Endothelial cell of umbilical vein (primary cell): ENCODE data around the gene POU4F3. TPM values are rescaled to one million over a fixed set of nuclear protein-coding genes. Genes with fewer than 3 reads are reported as not detected.

Experiments used
- BruUV-seq: library from RNA; stranded (reverse); fragments of 400-500 nt; replicated peaks from 2 replicates; lab custom pipeline; 2021; lab: Mats Ljungman, UMichigan
- CTCF ChIA-PET: fragments of 300-600, 350-600 bp; sonication (Branson Sonifier 250); formaldehyde crosslinking; loops from one replicate; lab custom pipeline; 2021; ENCODE audit warnings: antibody characterized with exemption, inconsistent platforms; lab: Charles Lee
- POLR2A ChIA-PET: fragments of 300-600, 350-600 bp; sonication (Branson Sonifier 250); formaldehyde crosslinking; loops from one replicate; lab custom pipeline; 2021; ENCODE audit warnings: antibody characterized with exemption, inconsistent platforms; lab: Charles Lee
- DNase-seq: peaks from one replicate; pipeline ENCODE4 v3.0.0-alpha.2; 2011; ENCODE audit warnings: low read depth, low spot score
- FAIRE-seq: peaks from 2 replicates; lab custom pipeline; 2011; peaks lifted over from hg19 to GRCh38; lab: Jason Lieb, UNC
- H2AFZ ChIP-seq: 2 replicates; pipeline ENCODE4 v1.6.0; 2012; ENCODE audit warnings: low read depth, low read length, control low read depth, inconsistent platforms
- H3K27ac ChIP-seq: 2 replicates; pipeline ENCODE4 v1.5.1; 2011; ENCODE audit warnings: low read depth, mild to moderate bottlenecking, control low read depth, low read length, moderate library complexity; ENCODE audit not compliant: insufficient read depth
- H3K27me3 ChIP-seq, 2 experiments: 2 replicates each; pipeline versions ENCODE4 v1.6.0 to v1.6.1; 2011; ENCODE audit warnings: low read length in 2 of 2, mixed read lengths in 1 of 2; ENCODE audit not compliant: control insufficient read depth in 2 of 2, insufficient read depth in 2 of 2
- H3K36me3 ChIP-seq, 2 experiments: 2 replicates in 1 of 2; 3 replicates in 1 of 2; pipeline ENCODE4 v1.5.1; 2011; ENCODE audit warnings: low read length in 2 of 2, mild to moderate bottlenecking in 1 of 2, moderate library complexity in 1 of 2; ENCODE audit not compliant: control insufficient read depth in 2 of 2, insufficient read depth in 2 of 2; ENCODE audit errors: extremely low read depth in 1 of 2
- H3K4me1 ChIP-seq: 3 replicates; pipeline ENCODE4 v1.5.1; 2011; ENCODE audit warnings: mild to moderate bottlenecking, low read length; ENCODE audit not compliant: control insufficient read depth, insufficient read depth; ENCODE audit errors: extremely low read depth
- H3K4me2 ChIP-seq: 2 replicates; pipeline ENCODE4 v1.6.1; 2011; ENCODE audit warnings: low read length, control low read depth, mixed read lengths; ENCODE audit not compliant: insufficient read depth
- H3K4me3 ChIP-seq, 3 experiments: fragments of 200-600 bp in 1 of 3; sonication (generic), shearing (Covaris generic) in 1 of 3; replicated peaks in 1 of 3; 2 replicates each; pipeline ENCODE4 v1.5.1; 2011 to 2016; ENCODE audit warnings: control low read depth in 3 of 3, low read length in 3 of 3, mild to moderate bottlenecking in 2 of 3, inconsistent platforms in 1 of 3, low read depth in 1 of 3, moderate library complexity in 1 of 3; ENCODE audit not compliant: insufficient read depth in 1 of 3
- H3K79me2 ChIP-seq: 2 replicates; pipeline ENCODE4 v1.6.0; 2012; ENCODE audit warnings: low read length, inconsistent platforms; ENCODE audit not compliant: control insufficient read depth, insufficient read depth
- H3K9ac ChIP-seq: replicated peaks from 2 replicates; pipeline ENCODE3; 2011; ENCODE audit warnings: low read length, control low read depth; ENCODE audit not compliant: insufficient read depth; ENCODE audit errors: extremely low read depth
- H3K9me1 ChIP-seq: replicated peaks from 3 replicates; pipeline ENCODE4 v1.6.0; 2011; ENCODE audit warnings: mild to moderate bottlenecking, low read length; ENCODE audit not compliant: control insufficient read depth, insufficient read depth; ENCODE audit errors: extremely low read depth
- H3K9me3 ChIP-seq: replicated peaks from 2 replicates; pipeline ENCODE4 v1.5.1; 2012; ENCODE audit warnings: low read length, inconsistent platforms; ENCODE audit not compliant: control insufficient read depth, insufficient read depth
- H4K20me1 ChIP-seq: replicated peaks from 2 replicates; pipeline ENCODE3; 2011; ENCODE audit warnings: mild to moderate bottlenecking, low read length; ENCODE audit not compliant: control insufficient read depth, insufficient read depth; ENCODE audit errors: extremely low read depth
- EZH2 ChIP-seq: IDR thresholded peaks from 2 replicates; pipeline ENCODE4 v1.6.1; 2012; ENCODE audit warnings: borderline replicate concordance, low read depth, mild to moderate bottlenecking, moderate library complexity, low read length, inconsistent platforms; ENCODE audit not compliant: severe bottlenecking
- FOS ChIP-seq: IDR thresholded peaks from 2 replicates; pipeline ENCODE4 v1.6.1; 2011; ENCODE audit warnings: mild to moderate bottlenecking, low read length, moderate library complexity, borderline replicate concordance; ENCODE audit not compliant: insufficient read depth
- GATA2 ChIP-seq: IDR thresholded peaks from 2 replicates; pipeline ENCODE4 v1.7.0; 2011; ENCODE audit warnings: low read depth, mild to moderate bottlenecking, moderate library complexity, mixed read lengths, low read length; ENCODE audit not compliant: insufficient read length, insufficient read depth
- JUN ChIP-seq: IDR thresholded peaks from 2 replicates; pipeline ENCODE4 v1.6.1; 2011; ENCODE audit warnings: borderline replicate concordance, low read depth; ENCODE audit not compliant: insufficient read length, insufficient read depth
- MYC ChIP-seq: IDR thresholded peaks from one replicate; pipeline ENCODE4 v1.6.1; 2011; ENCODE audit warnings: mild to moderate bottlenecking, low read depth, low read length
- POLR2A ChIP-seq: IDR thresholded peaks from 2 replicates; pipeline ENCODE4 v1.6.1; 2012; ENCODE audit warnings: low read depth, mild to moderate bottlenecking, control low read depth, low read length
- POLR2AphosphoS5 ChIP-seq: IDR thresholded peaks from 2 replicates; pipeline ENCODE4 v1.6.1; 2012; ENCODE audit warnings: low read depth, mild to moderate bottlenecking, control low read depth, low read length, moderate library complexity; ENCODE audit not compliant: insufficient read depth
- dilution Hi-C: fragments of 300-500 bp; cut with MboI; formaldehyde crosslinking; loops from one replicate; pipeline ENCODE4 v1.15.0; 2019; ENCODE audit warnings: low sequenced_read_pairs; ENCODE audit not compliant: extremely low pct_ligation_motif_present
- intact Hi-C: fragments of 100-400 bp; cut with micrococcal nuclease; formaldehyde crosslinking; loops from one replicate; pipeline ENCODE4 v1.10.0; 2022
- polyA plus RNA-seq, 4 experiments: library from polyadenylated mRNA; depleted of rRNA in 3 of 4; stranded (reverse) in 3 of 4; unstranded in 1 of 4; fragments of >200 nt; gene quantifications; 2 replicates each; pipeline versions ENCODE4 v1.2.1 to v1.2.3, GENCODE V29; 2011 to 2012; ENCODE audit warnings: missing spikeins in 1 of 4
- total RNA-seq: library from RNA; stranded (reverse); gene quantifications from 2 replicates; pipeline ENCODE4 v1.2.3, GENCODE V29; 2021
- TF ChIP-seq, protein P1 (sequence below), 2 donors: IDR thresholded peaks; 1 replicate in 1 of 2; 2 replicates in 1 of 2; pipeline ENCODE4 v1.5.1; 2011; ENCODE audit warnings: low read length in 2 of 2, mild to moderate bottlenecking in 2 of 2, moderate library complexity in 2 of 2, control low read depth in 1 of 2, inconsistent platforms in 1 of 2, low read depth in 1 of 2; ENCODE audit not compliant: insufficient read depth in 1 of 2; ENCODE audit errors: extremely low read depth in 1 of 2
- TF ChIP-seq, protein P2 (sequence below): IDR thresholded peaks from 2 replicates; pipeline ENCODE4 v1.6.1; 2011; ENCODE audit not compliant: insufficient read depth, insufficient read length

The POU4F3 gene
- total and polyA plus RNA-seq, 2 donors (not counting 3 experiments of a cell fraction or from before 2014, with no cell fraction given): 0.08 TPM; not detected in 1

DNA sequence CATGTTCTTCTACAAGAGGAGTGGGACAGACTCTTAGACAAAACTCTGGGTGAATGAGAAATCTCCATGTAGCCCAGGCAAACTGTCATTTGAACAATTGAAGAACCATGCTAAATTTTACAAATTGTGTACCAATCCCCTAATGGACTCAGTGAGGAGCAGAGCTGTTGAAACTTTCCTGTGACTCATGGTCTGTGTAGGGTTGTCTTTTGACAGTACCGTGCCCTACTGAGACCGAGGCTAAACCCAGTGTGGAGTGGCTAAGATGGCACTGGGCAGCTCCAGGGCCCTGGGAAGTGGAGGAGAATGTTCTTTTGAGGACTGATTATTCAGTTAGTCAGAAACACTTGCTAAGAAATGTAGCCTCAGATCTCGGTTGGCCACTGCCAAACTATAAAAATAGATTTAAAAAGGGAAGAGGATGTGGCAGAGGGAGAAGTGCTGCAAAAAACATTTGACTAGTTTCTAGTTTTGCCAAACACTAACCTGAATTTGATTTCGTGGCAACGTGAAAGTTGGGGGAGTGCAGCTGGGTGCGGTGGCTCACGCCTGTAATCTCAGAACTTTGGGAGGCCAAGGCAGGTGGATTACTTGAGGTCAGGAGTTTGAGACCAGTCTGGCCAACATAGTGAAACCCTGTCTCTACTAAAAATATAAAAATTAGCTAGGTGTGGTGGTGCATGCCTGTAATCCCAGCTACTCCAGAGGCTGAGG, 24.7 kb downstream of the POU4F3 start:
- Histone ChIP-seq H3K27ac (no peak overlapping the region), H3K79me2 (no peaks in the 10 kb centered on the region), H3K4me3 (no peak overlapping the region), H3K36me3 (no peaks in the 10 kb centered on the region), H3K9ac (no peak overlapping the region), H2AFZ (no peak overlapping the region), H3K9me1 (no peaks in the 10 kb centered on the region), H3K27me3 (no peaks in the 10 kb centered on the region), H4K20me1 (no peaks in the 10 kb centered on the region), H3K9me3 (no peaks in the 10 kb centered on the region), H3K4me1 (no peaks in the 10 kb centered on the region), H3K4me2 (no peak overlapping the region)
- POLR2A ChIA-PET: no interaction called here
- TF ChIP-seq POLR2A: no peak
- TF ChIP-seq, protein P1, sequence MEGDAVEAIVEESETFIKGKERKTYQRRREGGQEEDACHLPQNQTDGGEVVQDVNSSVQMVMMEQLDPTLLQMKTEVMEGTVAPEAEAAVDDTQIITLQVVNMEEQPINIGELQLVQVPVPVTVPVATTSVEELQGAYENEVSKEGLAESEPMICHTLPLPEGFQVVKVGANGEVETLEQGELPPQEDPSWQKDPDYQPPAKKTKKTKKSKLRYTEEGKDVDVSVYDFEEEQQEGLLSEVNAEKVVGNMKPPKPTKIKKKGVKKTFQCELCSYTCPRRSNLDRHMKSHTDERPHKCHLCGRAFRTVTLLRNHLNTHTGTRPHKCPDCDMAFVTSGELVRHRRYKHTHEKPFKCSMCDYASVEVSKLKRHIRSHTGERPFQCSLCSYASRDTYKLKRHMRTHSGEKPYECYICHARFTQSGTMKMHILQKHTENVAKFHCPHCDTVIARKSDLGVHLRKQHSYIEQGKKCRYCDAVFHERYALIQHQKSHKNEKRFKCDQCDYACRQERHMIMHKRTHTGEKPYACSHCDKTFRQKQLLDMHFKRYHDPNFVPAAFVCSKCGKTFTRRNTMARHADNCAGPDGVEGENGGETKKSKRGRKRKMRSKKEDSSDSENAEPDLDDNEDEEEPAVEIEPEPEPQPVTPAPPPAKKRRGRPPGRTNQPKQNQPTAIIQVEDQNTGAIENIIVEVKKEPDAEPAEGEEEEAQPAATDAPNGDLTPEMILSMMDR (IDR thresholded peaks at IDR 0.05; ENCODE audit: extremely low read depth in 1 of 2, insufficient read depth in 1 of 2, low read depth in 1 of 2, low read length in 2 of 2): no peak
- no peak for TF ChIP-seq JUN
- no peak for TF ChIP-seq EZH2
- no peak for TF ChIP-seq FOS
- TF ChIP-seq MYC: no peak
- TF ChIP-seq GATA2: no peak
- TF ChIP-seq, protein P2, sequence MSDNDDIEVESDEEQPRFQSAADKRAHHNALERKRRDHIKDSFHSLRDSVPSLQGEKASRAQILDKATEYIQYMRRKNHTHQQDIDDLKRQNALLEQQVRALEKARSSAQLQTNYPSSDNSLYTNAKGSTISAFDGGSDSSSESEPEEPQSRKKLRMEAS: no peak
- TF ChIP-seq POLR2AphosphoS5: no peak
- FAIRE-seq: no peak
- BruUV-seq: no TSS peak
- dilution Hi-C loops (no loop called here), intact Hi-C loops (no loop called here)
- CTCF ChIA-PET: no interaction called here
- no peak for DNase-seq
